ENCODE results near the gene SEC14L1.

SEC14L1 gene

GRCh38 chr17:77163511-77164280, 22.9 kb downstream of the SEC14L1 start:
- DNase-seq: no peak

GRCh38 chr17:77164483-77165091, 23.8 kb downstream of the SEC14L1 start:
- DNase-seq: peak; percentile 59

GRCh38 chr17:77165577-77165976, 24.8 kb downstream of the SEC14L1 start:
- DNase-seq: no peak

- no peak for DNase-seq
Observed at GRCh38 chr17:77167472-77168306, 26.9 kb downstream of the SEC14L1 start.

GRCh38 chr17:77173104-77173503, 32.3 kb downstream of the SEC14L1 start:
- DNase-seq: no peak

- no peak for DNase-seq
Observed at GRCh38 chr17:77174928-77175661, 34.3 kb downstream of the SEC14L1 start.

GRCh38 chr17:77177002-77177741, 36.4 kb downstream of the SEC14L1 start:
- DNase-seq: no peak

GRCh38 chr17:77178050-77178449, 37.3 kb downstream of the SEC14L1 start:
- no peak for DNase-seq

GRCh38 chr17:77178563-77178962, 37.8 kb downstream of the SEC14L1 start:
- no peak for DNase-seq

- no peak for DNase-seq
Observed at GRCh38 chr17:77180503-77181357, 40.0 kb downstream of the SEC14L1 start.

- DNase-seq: no peak
Observed at GRCh38 chr17:77182205-77183172, 41.7 kb downstream of the SEC14L1 start.

- DNase-seq: no peak
Observed at GRCh38 chr17:77184474-77184873, 43.7 kb downstream of the SEC14L1 start.

- no peak for DNase-seq
Observed at GRCh38 chr17:77185137-77185536, 44.4 kb downstream of the SEC14L1 start.

- DNase-seq: no peak
Observed at GRCh38 chr17:77186141-77186604, 45.4 kb downstream of the SEC14L1 start.

GRCh38 chr17:77188084-77189066, 47.6 kb downstream of the SEC14L1 start:
- DNase-seq: no peak

- no peak for DNase-seq
Observed at GRCh38 chr17:77189148-77189547, 48.4 kb downstream of the SEC14L1 start.

GRCh38 chr17:77190576-77190975, 49.8 kb downstream of the SEC14L1 start:
- DNase-seq: no peak

- DNase-seq: no peak
Observed at GRCh38 chr17:77191244-77191643, 50.5 kb downstream of the SEC14L1 start.

GRCh38 chr17:77193653-77194052, 52.9 kb downstream of the SEC14L1 start:
- no peak for DNase-seq
